Kidney epithelial cell (primary cell): ENCODE data around the gene ASAP2. TPM values are rescaled to one million over a fixed set of nuclear protein-coding genes. Genes with fewer than 3 reads are reported as not detected.

Experiments used
- DNase-seq: peaks from one replicate; pipeline ENCODE4 v3.0.0-alpha.2; 2010; ENCODE audit warnings: low read depth
- H3K27me3 ChIP-seq: 2 replicates; pipeline ENCODE4 v1.6.0; 2011; ENCODE audit warnings: low read length; ENCODE audit not compliant: control insufficient read depth, insufficient read depth
- H3K36me3 ChIP-seq: 2 replicates; pipeline ENCODE4 v1.5.1; 2011; ENCODE audit warnings: low read length; ENCODE audit not compliant: control insufficient read depth, insufficient read depth
- H3K4me3 ChIP-seq: 2 replicates; pipeline ENCODE4 v1.5.1; 2011; ENCODE audit warnings: low read depth, mild to moderate bottlenecking, control low read depth, low read length
- CTCF ChIP-seq: IDR thresholded peaks from 2 replicates; pipeline ENCODE4 v1.5.1; 2011; ENCODE audit warnings: mild to moderate bottlenecking, moderate library complexity, low read length, control low read depth, inconsistent platforms; ENCODE audit not compliant: insufficient read depth, poor library complexity, severe bottlenecking
- total RNA-seq: library from RNA; depleted of rRNA; stranded (reverse); fragments of >200 nt; gene quantifications from 2 replicates; pipeline ENCODE4 v1.2.3, GENCODE V29; 2015

ASAP2 gene
- total RNA-seq, 1 donor from 2014 or later = 42.2 TPM

GRCh38 chr2:9280224-9280623 lies 73.6 kb downstream of the ASAP2 start:
- DNase-seq = no peak
- no peak for TF ChIP-seq CTCF
- Histone ChIP-seq H3K36me3 (peaks cover 1% of the 10 kb centered on the region), H3K4me3 (no peak overlapping the region), H3K27me3 (no peaks in the 10 kb centered on the region)

GRCh38 chr2:9281145-9281544 lies 74.5 kb downstream of the ASAP2 start:
- no peaks in the 10 kb centered on the region for H3K27me3 ChIP-seq
- no peak for TF ChIP-seq CTCF
- peaks cover 1% of the 10 kb centered on the region for H3K36me3 ChIP-seq
- DNase-seq = no peak
- no peak overlapping the region for H3K4me3 ChIP-seq

- Histone ChIP-seq H3K36me3 (peaks cover 1% of the 10 kb centered on the region), H3K4me3 (no peak overlapping the region), H3K27me3 (no peaks in the 10 kb centered on the region)
- TF ChIP-seq CTCF = no peak
- DNase-seq = no peak
Measured at GRCh38 chr2:9282128-9283112, 75.8 kb downstream of the ASAP2 start.

- no peak for TF ChIP-seq CTCF
- Histone ChIP-seq H3K36me3 (peaks cover 1% of the 10 kb centered on the region), H3K27me3 (no peaks in the 10 kb centered on the region), H3K4me3 (no peak overlapping the region)
- DNase-seq = no peak
Measured at GRCh38 chr2:9284521-9285297, 78.1 kb downstream of the ASAP2 start.

- Histone ChIP-seq H3K36me3 (peaks cover 1% of the 10 kb centered on the region), H3K4me3 (no peak overlapping the region), H3K27me3 (no peaks in the 10 kb centered on the region)
- no peak for TF ChIP-seq CTCF
- DNase-seq = no peak
Measured at GRCh38 chr2:9285385-9285920, 78.8 kb downstream of the ASAP2 start.
